ENCODE measurements around the gene ZNF70. TPM values are rescaled to one million over a fixed set of nuclear protein-coding genes. Genes with fewer than 3 reads are reported as not detected.

The ZNF70 gene
- total and polyA plus RNA-seq, 2 of the 4 experiments (the other 2 are of a cell fraction), result 2.3 to 4.3 TPM

- Histone ChIP-seq H3K27me3 (ENCODE audit: control insufficient read depth, insufficient read depth, low read length) (0 out of 2 replicates have a peak, but pooled peaks cover 1% of the 10 kb centered on the region), H3K56ac (ENCODE audit: extremely low read depth, insufficient read depth, low read length) (no peak overlapping the region), H2AK9ac (replicated peaks; ENCODE audit: low read depth, low read length, poor library complexity) (no peak overlapping the region), H3K36me3 (ENCODE audit: control insufficient read depth, insufficient read depth, low read length) (no peaks in the 10 kb centered on the region), H3K9me1 (ENCODE audit: insufficient read depth, low read length) (no peaks in the 10 kb centered on the region), H3K4me1 (ENCODE audit: control insufficient read depth, insufficient read depth, low read length) (no peaks in the 10 kb centered on the region; the same call in 1 of the 2 replicates), H2AFZ (replicated peaks; ENCODE audit: low read length, poor library complexity) (peak overlapping the region; percentile 13), H4K8ac (ENCODE audit: low read depth in 2 of 2, low read length in 2 of 2) (no peak overlapping the region), H2AK5ac (ENCODE audit: low read depth, low read length) (no peak overlapping the region), H4K91ac (ENCODE audit: insufficient read depth, low read depth, low read length) (no peak overlapping the region), H4K5ac (ENCODE audit: low read depth, low read length) (no peak overlapping the region), H3K18ac (ENCODE audit: low read depth, low read length) (no peak overlapping the region), H3K9ac (ENCODE audit: low read depth, low read length) (no peak overlapping the region), H3K14ac (replicated peaks; ENCODE audit: low read depth, low read length) (no peak overlapping the region), H4K20me1 (ENCODE audit: insufficient read depth, low read length) (no peaks in the 10 kb centered on the region), H2BK15ac (ENCODE audit: low read depth, low read length) (no peak overlapping the region), H3K4me3 (ENCODE audit: insufficient read depth, low read depth, low read length) (no peak overlapping the region), H2BK20ac (ENCODE audit: low read depth, low read length) (no peak overlapping the region), H3K4ac (ENCODE audit: low read depth, low read length) (no peak overlapping the region), H2BK120ac (ENCODE audit: low read depth, low read length) (no peak overlapping the region), H3K4me2 (ENCODE audit: low read depth, low read length) (no peak overlapping the region), H3K27ac (ENCODE audit: insufficient read depth, low read length) (no peak overlapping the region), H3K79me1 (ENCODE audit: low read depth in 1 of 2, low read length in 2 of 2) (peaks cover 6% of the 10 kb centered on the region in 2 experiments; a peak in 3 of 4 replicates), H3K9me3 (ENCODE audit: control insufficient read depth, insufficient read depth, low read length) (no peaks in the 10 kb centered on the region), H2BK5ac (ENCODE audit: low read depth, low read length, poor library complexity, severe bottlenecking) (no peak overlapping the region), H3K23ac (ENCODE audit: low read depth, low read length) (no peak overlapping the region)
- ATAC-seq (ENCODE audit: low read depth), result no peak
- ChIA-PET CTCF (interaction anchor here (0.7 kb wide), 1 partner anchor 1916 kb away, joined by 3 read pairs; no protein-coding TSS in a partner anchor), POLR2A (ENCODE audit: unreplicated experiment) (no interaction called here)
- WGBS, 2 experiments (ENCODE audit: extremely low coverage in 2 of 2, insufficient read length in 1 of 2), result no CpG with 5 or more reads among the region's 6 CpGs
- in situ Hi-C loops (cut with MboI; ENCODE audit: low sequenced_read_pairs) (no loop called here), dilution Hi-C loops (cut with HindIII; ENCODE audit: low sequenced_read_pairs, unreplicated experiment) (no loop called here), intact Hi-C loops (cut with micrococcal nuclease) (no loop called here)
- no peak for DNase-seq
- TF ChIP-seq RFX5 (IDR thresholded peaks at IDR 0.05; ENCODE audit: low read depth, low read length) (no peak), MAZ (IDR thresholded peaks at IDR 0.05; ENCODE audit: borderline replicate concordance, low read depth, low read length) (no peak), MAFK (IDR thresholded peaks at IDR 0.05; ENCODE audit: low read depth, low read length) (no peak), FOS (IDR thresholded peaks at IDR 0.05; ENCODE audit: low read depth, low read length) (no peak), CHD1 (IDR thresholded peaks at IDR 0.05; ENCODE audit: low read depth, low read length) (no peak), RAD21 (IDR thresholded peaks at IDR 0.05; ENCODE audit: low read length) (no peak), CTCF (conservative IDR thresholded peaks at IDR 0.05; ENCODE audit: low read depth, low read length) (no peak), POLR2A (IDR thresholded peaks at IDR 0.05; ENCODE audit: low read depth, low read length) (no peak), NFE2L2 (IDR thresholded peaks at IDR 0.05; ENCODE audit: low read depth, low read length) (no peak)
- BruUV-seq (replicated peaks), result no TSS peak
Measured at GRCh38 chr22:23754980-23755636, 4.2 kb upstream of the ZNF70 start.

Data from IMR-90 (cell line).